GM21825 (cell line): ENCODE results near the gene FANCM.
"Not testable (repeated sequence)": the region's sequence is repeated elsewhere in the genome, so short reads cannot be mapped to it uniquely, and the experiment has no call there.

Experiments
- ATAC-seq: cut with Tn5 transposase; IDR thresholded peaks from one replicate; pipeline ENCODE4 v1.9.1; 2021; ENCODE audit warnings: mild to moderate bottlenecking, moderate library complexity; ENCODE audit not compliant: unreplicated experiment

FANCM gene

DNA sequence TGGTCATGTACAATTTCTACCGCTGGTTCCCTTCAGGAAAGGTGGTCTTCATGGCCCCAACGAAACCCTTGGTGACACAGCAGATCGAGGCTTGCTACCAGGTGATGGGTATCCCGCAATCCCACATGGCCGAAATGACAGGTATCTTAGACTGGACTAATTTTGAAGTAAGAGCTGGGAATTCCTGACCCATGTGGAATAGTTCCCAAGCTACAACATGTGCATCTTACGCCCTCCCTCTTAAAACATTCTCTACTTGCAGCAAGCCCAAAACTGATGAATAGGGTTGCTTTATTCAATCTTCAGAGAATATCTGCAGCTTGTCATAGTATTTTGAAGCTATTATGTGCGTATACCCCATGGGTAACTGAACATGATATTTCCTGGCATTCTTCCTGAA, 669 bp downstream of the FANCM start:
- ATAC-seq, result no peak

DNA sequence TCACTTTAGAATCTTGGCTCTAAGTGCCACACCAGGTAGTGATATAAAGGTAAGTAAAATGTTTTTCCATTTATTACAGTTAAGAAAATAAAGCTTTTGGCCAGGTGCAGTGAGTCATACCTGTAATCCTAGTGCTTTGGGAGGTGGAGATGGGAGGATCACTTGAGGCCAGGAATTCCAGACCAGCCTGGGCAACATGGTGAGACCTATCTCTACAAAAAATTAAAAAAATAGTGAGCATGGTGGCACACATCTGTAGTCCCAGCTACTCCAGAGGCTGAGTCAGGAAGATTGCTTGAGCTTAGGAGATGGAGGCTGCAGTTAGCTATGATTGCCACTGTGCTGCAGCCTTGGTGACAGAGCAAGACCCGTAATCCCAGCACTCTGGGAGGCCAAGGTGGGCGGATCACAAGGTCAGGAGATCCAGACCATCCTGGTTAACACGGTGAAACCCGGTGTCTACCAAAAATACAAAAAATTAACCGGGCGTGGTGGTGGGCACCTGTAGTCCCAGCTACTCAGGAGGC, 5.0 kb downstream of the FANCM start:
- ATAC-seq, result no peak

DNA sequence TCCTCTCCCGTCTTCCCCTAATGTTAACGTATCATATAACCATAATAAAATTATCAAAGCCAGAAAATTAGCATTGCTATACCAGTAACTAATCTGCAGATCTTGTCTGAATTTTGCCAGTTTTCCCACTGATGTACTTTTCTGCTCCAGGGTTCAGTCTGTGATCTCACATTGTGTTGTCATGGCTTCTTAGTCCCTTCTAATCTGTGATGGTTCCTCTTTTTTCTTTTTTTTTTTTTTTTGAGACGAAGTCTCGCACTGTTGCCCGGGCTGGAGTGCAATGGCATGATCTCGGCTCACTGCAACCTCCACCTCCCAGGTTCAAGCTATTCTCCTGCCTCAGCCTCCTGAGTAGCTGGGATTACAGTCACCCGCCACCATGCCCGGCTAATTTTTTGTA, 6.4 kb downstream of the FANCM start:
- ATAC-seq, result not testable (repeated sequence)

DNA sequence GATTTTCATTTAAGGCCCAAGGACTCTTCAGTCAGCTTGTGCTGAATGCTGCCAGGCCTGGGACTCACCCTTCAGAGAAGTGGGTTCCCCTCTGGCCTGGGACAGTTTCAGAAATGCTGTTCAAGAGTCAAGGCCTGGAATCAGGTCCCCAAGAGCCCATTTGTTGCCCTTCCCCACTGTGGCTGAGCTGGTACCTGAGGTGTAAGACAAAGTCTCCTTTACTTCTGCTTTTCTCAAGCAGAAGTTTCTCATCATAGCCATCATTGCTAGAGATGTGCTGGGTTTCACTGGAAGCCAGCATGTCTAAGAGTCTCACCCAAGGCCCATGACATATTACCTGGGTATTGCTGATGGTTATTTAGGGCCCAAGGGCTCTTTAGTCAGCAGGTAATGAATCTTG, 8.9 kb downstream of the FANCM start:
- peak; percentile 55 for ATAC-seq

DNA sequence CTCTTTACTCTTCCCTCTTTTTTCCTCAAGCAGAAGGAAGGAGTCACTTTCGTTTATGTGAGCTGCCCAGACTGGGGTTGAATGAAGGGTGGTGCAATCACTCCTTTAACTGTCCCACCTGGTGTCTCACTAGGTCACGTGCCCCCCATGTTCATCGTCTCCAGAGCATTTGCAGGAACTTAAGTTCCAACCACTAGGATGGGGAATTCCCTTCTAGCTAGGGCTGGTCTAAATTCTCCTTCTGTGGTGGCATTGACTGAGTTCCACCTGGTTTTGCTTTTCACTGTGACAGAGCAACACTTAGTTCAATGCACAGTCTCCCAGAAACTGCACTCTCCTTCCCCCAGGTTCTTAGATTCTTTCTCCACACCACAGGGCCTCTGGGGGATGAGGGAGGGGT, 9.5 kb downstream of the FANCM start:
- peak; percentile 48 for ATAC-seq

DNA sequence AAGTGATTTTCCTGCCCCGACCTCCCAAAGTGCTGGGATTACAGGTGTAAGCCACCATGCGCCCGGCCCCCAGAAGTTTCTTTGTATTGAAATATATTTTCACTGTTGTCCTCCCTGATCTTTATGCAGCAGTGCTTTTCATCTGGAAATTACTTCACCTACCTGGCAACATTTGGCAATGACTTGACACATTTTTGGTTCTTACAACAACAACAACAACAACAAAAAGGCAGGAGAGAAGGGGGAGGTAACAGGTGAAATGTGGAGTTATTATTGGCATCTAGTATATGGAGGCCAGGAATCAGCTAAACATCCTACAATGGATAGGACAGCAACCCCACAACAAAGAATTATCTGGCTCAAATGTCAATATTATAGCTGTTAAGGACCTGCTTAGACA, 13.9 kb downstream of the FANCM start:
- ATAC-seq, result no peak

DNA sequence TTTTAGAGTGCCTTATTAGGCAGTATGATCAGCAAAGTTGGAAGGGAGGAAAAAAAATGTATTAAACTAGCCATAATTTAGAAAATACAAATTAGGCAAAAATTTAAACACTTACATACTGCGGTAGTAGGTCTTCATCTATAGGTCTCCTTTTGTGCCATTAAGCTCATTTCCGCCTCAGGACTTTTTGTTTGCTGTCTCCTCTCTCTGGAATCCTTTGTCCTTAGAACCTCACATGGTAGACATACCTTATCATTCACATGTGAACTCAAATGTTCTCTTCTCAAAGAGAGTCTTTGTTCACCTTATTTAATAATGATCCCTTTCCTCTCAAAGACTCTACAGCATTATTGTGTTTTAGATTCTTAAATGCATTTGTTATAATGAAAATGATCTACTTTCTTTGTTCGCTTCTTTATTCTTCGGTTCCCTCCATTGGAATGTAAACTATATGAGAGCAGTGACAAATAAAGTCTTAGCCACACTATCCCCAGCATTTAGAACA, 14.7 kb downstream of the FANCM start:
- ATAC-seq, result no peak

DNA sequence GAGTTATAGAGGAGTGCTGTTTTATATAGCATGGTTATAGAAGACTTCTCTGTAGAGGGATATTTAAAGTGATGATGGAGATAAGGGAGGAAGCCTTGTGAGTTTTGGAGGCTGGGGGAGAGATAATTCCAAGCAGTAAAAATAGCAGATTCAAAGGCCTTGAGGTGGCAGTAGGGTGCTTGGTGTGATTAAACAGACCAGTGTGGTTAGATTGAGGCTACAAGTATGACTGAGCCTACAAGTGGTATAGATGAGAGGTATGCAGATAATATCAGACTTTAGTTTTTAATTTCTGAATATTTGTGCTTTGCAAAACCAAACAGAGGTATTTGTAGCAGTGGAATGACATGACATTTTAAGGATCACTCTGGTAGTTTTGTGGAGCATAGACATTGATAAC, 20.3 kb downstream of the FANCM start:
- ATAC-seq, result no peak

DNA sequence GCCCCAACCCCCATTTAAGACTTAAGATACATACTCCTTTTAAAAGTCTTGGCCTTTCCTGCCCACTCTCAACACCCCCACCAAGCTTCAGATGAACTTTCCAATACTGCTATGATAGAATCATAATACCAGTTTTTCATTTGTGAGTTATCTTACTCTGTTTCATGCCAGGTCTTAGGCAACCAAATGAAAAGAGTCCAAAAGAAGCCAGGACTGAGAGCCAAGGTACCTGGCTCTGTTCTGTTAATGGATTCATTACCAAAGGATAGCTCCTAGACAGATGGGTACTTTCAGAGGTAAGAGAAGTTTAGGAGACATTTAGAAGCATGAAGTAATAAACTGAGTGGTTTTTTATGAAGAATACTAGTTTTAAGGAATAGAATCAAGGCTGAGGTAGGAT, 34.2 kb downstream of the FANCM start:
- ATAC-seq, result no peak

DNA sequence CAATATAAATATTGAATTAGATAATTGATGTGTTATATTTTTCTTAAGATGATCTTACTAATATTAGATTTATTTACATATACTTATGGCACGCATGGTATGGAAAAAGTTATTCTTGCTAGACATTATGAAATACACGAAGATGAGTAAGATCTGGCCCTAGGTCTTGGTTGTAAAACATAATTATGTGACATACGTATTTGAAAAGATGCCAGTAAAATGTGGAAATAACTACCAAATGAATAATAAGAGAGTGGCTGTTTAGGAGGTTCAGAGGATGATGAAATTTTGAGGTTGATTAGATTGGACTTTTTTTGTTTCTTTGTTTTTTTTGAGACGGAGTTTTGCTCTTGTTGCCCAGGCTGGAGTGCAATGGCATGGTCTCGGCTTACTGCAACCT, 41.3 kb downstream of the FANCM start:
- ATAC-seq, result no peak

DNA sequence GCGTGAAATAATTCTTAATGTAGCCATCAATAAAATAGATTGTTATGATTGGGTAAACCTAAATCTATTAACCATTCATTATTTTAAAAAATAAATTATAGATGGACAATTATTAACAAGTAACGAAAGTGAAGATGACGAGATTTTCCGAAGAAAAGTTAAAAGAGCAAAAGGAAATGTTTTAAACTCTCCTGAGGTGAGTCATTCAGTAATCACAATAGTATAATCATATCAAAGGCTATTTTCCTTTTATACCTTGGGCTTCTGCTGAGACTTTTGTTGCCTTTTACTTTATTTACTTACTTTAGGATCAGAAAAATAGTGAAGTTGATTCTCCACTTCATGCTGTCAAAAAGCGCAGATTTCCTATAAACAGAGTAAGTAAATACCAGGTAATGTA, 45.6 kb downstream of the FANCM start:
- no peak for ATAC-seq

DNA sequence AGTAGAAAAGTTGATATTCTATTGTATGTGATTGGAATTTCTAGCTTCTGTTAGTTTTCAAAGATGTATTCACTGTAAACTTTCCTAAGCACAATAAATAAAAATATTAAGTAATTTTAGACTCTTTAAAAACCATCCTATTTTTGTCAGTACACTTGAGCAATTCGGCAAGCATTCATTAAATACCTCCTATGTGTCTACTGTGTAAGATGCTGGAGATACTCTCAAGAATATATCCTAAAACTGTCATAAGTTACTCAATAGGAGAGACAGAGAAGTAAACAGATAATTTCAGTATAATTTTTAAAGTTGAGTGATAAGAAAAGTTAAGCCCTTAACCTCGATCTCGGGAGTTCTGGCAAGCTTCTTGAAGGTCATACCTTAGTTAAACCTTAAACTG, 46.1 kb downstream of the FANCM start:
- ATAC-seq, result no peak

DNA sequence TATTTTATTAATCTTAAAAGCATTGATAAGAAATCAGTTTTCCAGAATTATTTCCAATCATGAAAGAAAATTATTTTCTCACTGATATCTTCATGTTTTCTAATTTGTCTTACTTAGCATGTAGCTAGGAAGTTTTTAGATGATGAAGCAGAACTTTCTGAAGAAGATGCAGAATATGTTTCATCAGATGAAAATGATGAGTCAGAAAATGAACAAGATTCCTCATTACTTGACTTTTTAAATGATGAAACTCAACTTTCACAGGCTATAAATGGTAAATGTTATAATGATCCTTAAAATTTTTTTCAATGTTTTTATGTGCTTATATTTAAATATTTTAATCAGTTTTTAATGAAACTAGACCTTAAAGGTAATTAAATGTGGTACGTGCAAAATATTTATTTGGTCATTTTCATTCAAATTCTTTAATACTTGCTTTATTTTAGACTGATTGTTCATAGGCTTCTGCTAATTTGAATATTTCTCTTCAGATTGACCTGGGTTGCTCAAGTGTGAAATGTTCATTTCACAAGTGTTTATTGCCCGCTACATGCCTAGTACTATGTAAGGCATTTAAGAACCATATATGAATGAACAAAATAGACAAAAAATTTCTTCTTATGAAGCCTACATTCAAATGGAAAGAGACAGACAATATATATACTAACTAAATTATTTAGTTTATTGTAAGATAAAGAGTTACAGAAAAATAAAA, 49.5 kb downstream of the FANCM start:
- ATAC-seq, result no peak

DNA sequence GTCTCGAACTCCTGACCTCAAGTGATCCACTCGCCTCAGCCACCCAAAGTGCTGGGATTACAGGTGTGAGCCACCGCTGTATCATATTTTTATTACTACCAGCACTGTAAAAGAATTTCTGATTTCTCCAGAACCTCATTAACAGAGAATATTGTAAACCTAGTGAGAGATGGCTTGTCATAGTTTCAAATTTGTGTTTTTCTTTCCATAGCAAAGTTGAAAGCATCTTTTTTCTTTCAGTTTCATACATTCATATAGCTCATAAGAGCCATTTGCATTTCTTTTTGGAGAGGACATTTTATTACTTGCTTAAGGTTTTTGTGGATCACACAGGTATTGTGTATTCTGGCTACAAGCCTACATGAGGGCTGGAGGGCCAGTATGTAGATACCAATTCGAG, 59.2 kb downstream of the FANCM start:
- no peak for ATAC-seq

DNA sequence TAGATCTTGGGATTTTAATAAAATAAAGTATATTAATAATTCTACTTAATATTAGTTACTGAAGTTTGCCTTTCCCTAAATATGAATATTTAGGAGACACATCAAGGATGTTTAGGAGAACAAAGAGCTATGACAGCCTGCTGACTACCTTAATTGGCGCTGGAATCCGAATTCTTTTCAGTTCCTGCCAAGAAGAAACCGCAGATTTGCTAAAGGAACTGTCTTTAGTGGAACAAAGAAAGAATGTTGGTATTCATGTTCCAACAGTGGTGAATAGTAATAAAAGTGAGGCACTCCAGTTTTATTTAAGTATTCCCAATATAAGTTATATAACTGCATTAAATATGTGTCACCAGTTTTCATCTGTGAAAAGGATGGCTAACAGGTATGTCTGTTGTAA, 62.8 kb downstream of the FANCM start:
- ATAC-seq, result no peak

DNA sequence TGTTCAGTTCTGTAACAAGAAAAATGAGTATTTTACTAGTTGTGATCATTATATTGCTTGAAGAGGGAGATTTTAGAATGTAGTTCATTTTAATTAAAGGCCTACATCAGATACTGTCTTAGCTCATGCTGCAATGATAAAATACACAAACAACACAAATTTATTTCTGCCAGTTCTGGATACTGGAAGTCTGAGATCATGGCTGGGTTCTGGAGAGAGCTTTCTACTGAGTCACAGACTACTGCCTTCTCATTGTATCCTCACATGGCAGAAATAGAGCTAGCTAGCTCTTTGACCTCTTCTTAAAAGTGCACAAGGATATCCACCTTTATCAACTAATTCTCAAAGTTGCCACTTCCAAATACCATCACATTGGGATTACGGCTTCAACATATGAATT, 63.5 kb downstream of the FANCM start:
- no peak for ATAC-seq

DNA sequence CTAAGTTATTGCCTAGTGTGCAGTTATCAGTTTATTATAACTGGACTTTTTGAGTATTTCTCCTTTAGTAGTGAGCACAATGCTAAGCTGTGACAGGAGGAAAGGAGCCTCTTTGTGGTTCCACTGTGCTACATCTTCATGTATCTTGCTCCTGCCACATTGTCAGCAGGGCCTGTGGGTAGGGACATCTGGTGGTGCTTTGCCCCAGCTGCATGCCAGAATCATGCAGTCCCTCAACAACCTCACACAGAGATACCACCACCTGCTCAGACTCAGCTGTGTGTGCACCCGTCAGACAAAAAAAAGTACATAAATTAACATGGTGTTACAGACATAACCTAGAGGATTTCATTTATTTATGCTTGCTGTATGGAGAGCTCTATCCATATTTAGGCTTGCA, 66.2 kb downstream of the FANCM start:
- peak; percentile 81 for ATAC-seq

DNA sequence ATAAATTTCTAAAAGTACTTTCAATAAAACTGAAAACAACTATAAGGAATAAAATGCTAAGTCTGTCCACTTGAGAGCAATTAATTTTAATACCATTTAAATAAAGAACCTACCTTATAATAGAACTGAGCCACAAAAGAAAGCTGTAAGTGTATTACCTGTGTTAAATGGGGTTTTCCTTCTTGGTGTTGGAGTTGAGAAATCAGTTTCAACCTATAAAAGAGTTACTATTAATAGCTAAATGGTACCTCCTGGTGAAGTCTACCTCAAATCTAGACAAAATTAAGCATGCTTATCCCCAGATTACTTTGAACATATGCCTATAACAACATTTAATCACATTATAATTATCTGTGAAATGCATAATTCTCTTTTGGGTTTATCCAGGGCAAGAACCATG, 68.5 kb downstream of the FANCM start:
- no peak for ATAC-seq

DNA sequence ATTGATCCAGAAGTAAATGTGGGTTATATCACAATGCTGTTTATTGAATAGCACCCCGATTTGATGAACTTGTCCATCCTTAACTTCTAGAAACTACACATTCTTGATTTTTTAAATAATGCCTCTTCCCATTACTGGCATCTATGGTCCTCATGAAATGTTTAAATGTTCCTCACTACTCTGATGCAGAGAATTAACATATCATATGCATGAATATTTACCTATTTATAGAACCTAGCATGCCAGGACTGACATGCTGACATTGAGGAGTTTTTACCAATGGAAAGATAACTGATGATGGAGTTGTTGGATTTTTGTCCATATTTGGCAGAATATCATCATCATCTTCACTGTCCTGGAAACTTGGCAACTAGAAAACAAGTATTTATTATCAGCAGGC, 74.4 kb downstream of the FANCM start:
- ATAC-seq, result no peak

DNA sequence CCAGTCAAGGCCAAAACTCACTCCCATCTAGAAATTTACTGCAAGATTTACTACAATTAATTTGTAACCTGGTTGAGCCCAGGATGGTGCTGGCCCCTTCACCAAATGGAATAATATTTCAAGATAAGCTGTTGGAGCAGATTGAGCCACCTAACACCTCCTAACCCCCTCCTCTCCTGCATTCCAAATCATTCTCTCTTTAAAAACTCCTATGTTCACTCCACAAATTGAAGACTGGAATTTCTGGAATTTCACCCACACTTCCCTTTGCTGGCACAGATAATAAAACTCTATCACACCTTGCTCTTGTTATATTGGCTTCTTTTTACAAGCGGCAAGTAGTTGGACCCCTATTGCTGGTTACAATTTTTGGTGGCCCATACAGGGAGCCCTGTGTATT, 75.6 kb downstream of the FANCM start:
- ATAC-seq, result no peak

DNA sequence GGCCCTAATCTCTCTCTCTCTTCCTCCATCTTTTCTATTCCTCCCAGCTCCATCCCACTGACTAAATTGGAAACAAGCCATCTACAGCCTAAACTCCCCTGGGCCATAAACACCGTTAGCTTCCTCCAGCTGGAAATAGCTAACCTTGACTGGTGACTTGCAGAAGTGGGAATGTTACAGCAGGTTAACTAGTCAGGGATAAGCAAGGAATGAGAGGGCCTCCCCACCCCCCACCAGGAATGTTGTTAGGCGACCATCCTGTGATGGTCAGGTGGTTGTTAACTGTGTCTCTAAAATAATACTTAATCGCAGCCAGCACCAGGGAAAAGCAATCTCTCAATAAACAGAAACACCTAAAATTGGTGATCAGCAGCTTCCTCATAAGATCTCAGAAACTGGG, 76.5 kb downstream of the FANCM start:
- ATAC-seq, result no peak

DNA sequence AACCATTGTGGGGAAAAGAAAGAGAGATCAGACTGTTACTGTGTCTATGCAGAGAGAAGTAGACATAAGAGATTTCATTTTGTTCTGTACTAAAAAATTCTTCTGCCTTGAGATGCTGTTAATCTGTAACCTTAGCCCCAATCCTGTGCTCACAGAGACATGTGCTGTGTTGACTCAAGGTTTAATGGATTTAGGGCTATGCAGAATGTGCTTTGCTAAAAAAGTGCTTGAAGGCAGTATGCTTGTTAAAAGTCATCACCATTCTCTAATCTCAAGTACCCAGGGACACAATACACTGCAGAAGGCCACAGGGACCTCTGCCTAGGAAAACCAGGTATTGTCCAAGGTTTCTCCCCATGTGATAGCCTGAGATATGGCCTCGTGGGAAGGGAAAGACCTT, 78.0 kb downstream of the FANCM start:
- ATAC-seq, result not testable (repeated sequence)

DNA sequence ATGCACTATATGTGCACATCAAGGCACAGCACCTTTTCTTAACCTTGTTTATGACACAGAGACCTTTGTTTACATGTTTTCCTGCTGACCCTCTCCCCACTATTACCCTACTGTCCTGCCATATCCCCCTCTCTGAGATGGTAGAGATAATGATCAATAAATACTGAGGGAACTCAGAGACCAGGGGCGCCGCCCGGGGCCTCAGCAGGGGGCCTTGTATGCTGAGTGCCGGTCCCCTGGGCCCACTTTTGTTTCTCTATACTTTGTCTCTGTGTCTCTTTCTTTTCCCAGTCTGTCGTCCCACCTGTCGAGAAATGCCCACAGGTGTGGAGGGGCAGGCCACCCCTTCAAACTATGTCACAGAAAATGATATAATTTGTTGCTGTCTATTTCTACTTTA, 78.6 kb downstream of the FANCM start:
- not testable (repeated sequence) for ATAC-seq
